HEK293T (cell line): Measurements from ENCODE around the gene MDH2.
"Not testable (repeated sequence)": the region's sequence is repeated elsewhere in the genome, so short reads cannot be mapped to it uniquely, and the experiment has no call there.

Experiments
- CTCF ChIA-PET: fragments of 350-600 bp; formaldehyde crosslinking; extraction: SDS; loops from one replicate; lab custom pipeline; 2021; ENCODE audit warnings: antibody characterized with exemption, inconsistent platforms; lab: Yijun Ruan, JAX
- POLR2A ChIA-PET: fragments of 350-600 bp; formaldehyde crosslinking; extraction: SDS; loops from one replicate; lab custom pipeline; 2020; ENCODE audit warnings: antibody characterized with exemption, inconsistent platforms; lab: Yijun Ruan, JAX
- DNase-seq: peaks from one replicate; pipeline ENCODE4 v3.0.0; 2012; ENCODE audit warnings: mixed read lengths; ENCODE audit errors: extremely low spot score
- ARNT ChIP-seq: fragments of 450-650 bp; IDR thresholded peaks from 2 replicates; pipeline ENCODE4 v1.6.1; 2017; ENCODE audit warnings: mild to moderate bottlenecking
- BHLHE40 ChIP-seq: fragments of 450-650 bp; IDR thresholded peaks from 2 replicates; pipeline ENCODE4 v1.6.1; 2016; ENCODE audit warnings: mild to moderate bottlenecking, moderate library complexity, borderline replicate concordance
- CTBP1 ChIP-seq: fragments of 450-650 bp; IDR thresholded peaks from 2 replicates; pipeline ENCODE4 v1.6.1; 2016; ENCODE audit warnings: borderline replicate concordance
- ELF4 ChIP-seq: fragments of 450-650 bp; IDR thresholded peaks from 2 replicates; pipeline ENCODE4 v1.6.1; 2017; ENCODE audit warnings: antibody characterized with exemption
- FOXA1 ChIP-seq: fragments of 450-650 bp; IDR thresholded peaks from 2 replicates; pipeline ENCODE4 v1.6.1; 2016; ENCODE audit warnings: mild to moderate bottlenecking
- FOXK2 ChIP-seq: fragments of 450-650 bp; IDR thresholded peaks from 2 replicates; pipeline ENCODE4 v1.6.1; 2016; ENCODE audit warnings: mild to moderate bottlenecking
- FOXM1 ChIP-seq: fragments of 450-650 bp; IDR thresholded peaks from 2 replicates; pipeline ENCODE4 v1.6.1; 2017; ENCODE audit warnings: mild to moderate bottlenecking, borderline replicate concordance
- HDGF ChIP-seq: fragments of 450-650 bp; IDR thresholded peaks from 2 replicates; pipeline ENCODE4 v1.6.1; 2017; ENCODE audit warnings: antibody characterized with exemption, borderline replicate concordance
- L3MBTL2 ChIP-seq: fragments of 450-650 bp; conservative IDR thresholded peaks from 2 replicates; pipeline ENCODE4 v1.6.1; 2016; ENCODE audit warnings: mild to moderate bottlenecking
- LEF1 ChIP-seq: fragments of 450-650 bp; IDR thresholded peaks from 2 replicates; pipeline ENCODE4 v1.6.1; 2017; ENCODE audit warnings: mild to moderate bottlenecking, borderline replicate concordance
- NFRKB ChIP-seq: fragments of 450-650 bp; IDR thresholded peaks from 2 replicates; pipeline ENCODE4 v1.6.1; 2016; ENCODE audit warnings: mild to moderate bottlenecking, moderate library complexity
- SP1 ChIP-seq: fragments of 450-650 bp; IDR thresholded peaks from 2 replicates; pipeline ENCODE4 v1.6.1; 2017
- SUZ12 ChIP-seq: fragments of 450-650 bp; IDR thresholded peaks from 2 replicates; pipeline ENCODE4 v1.6.1; 2016; ENCODE audit warnings: mild to moderate bottlenecking
- TARDBP ChIP-seq: fragments of 450-650 bp; IDR thresholded peaks from 2 replicates; pipeline ENCODE4 v1.6.1; 2016
- ZNF384 ChIP-seq: fragments of 450-650 bp; IDR thresholded peaks from 2 replicates; pipeline ENCODE4 v1.6.1; 2016
- TF ChIP-seq, protein P1 (sequence below): fragments of 450-650 bp; IDR thresholded peaks from 2 replicates; pipeline ENCODE4 v1.6.1; 2016

MDH2 gene, protein sequence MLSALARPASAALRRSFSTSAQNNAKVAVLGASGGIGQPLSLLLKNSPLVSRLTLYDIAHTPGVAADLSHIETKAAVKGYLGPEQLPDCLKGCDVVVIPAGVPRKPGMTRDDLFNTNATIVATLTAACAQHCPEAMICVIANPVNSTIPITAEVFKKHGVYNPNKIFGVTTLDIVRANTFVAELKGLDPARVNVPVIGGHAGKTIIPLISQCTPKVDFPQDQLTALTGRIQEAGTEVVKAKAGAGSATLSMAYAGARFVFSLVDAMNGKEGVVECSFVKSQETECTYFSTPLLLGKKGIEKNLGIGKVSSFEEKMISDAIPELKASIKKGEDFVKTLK

DNA sequence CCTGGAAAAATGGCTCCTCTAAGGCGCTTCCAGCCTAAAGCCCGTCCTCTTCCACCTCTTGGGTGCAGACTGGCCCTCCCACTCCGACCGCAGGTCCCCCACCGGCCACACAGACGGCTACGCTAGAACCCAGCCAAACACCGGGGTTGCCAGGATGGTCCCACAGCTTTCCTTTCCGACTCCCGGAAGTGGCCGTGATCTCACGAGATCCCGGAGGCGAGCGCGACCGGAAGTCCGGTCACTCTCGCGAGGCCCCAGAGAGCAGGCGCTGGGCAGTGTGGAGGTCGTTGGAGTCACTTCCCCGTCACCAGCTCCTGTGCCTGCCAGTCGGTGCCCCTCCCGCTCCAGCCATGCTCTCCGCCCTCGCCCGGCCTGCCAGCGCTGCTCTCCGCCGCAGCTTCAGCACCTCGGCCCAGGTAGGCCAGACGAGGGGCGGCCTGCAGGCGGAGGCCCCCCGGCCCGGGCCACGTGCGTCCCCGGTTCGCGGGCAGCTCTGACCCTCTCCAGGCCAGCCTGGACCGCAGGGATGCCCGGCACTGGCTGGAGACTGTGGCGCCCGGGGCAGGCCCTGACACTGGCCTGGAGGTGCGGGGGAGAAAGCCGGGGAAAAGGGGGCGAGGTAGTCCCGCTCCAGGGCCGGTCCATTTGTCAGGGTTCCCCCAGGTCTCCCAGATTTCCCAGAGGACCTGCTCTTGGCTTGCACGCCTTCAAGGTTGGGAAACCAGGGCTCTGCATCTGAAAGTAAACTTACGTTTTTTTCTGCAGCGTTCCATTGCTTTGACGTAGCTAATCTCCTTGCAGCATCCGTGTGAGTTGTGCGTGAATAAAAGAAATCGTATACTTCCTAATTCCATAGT, at the start of gene MDH2, which contains the start of gene STYXL1:
Gene MDH2 (plus strand): TSS at position 296 of the 857 bp plus-strand sequence. CDS start 55 bp downstream, at position 351.
Gene STYXL1 (minus strand): TSS at position 190 of the 857 bp plus-strand sequence. CDS start 17,477 bp downstream, outside the sequence.
- TF ChIP-seq FOXA1: no peak
- TF ChIP-seq L3MBTL2: peak; percentile 67
- no peak for TF ChIP-seq FOXK2
- no peak; the same call in 1 of the 2 replicates for TF ChIP-seq FOXM1
- TF ChIP-seq HDGF: no peak
- TF ChIP-seq ELF4: peak; percentile 97
- TF ChIP-seq SP1: peak; percentile 67; the same call in 1 of the 2 replicates
- TF ChIP-seq, protein P1, sequence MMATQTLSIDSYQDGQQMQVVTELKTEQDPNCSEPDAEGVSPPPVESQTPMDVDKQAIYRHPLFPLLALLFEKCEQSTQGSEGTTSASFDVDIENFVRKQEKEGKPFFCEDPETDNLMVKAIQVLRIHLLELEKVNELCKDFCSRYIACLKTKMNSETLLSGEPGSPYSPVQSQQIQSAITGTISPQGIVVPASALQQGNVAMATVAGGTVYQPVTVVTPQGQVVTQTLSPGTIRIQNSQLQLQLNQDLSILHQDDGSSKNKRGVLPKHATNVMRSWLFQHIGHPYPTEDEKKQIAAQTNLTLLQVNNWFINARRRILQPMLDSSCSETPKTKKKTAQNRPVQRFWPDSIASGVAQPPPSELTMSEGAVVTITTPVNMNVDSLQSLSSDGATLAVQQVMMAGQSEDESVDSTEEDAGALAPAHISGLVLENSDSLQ: peak; percentile 12; the same call in 1 of the 2 replicates
- TF ChIP-seq CTBP1: no peak
- no peak for TF ChIP-seq TARDBP
- TF ChIP-seq SUZ12: no peak
- TF ChIP-seq ARNT: no peak
- TF ChIP-seq LEF1: peak; percentile 14; the same call in 1 of the 2 replicates
- no peak for TF ChIP-seq NFRKB
- no peak for TF ChIP-seq ZNF384
- no peak for TF ChIP-seq BHLHE40
- peak; percentile 98 for DNase-seq
- ChIA-PET POLR2A (interaction anchor here (0.6 to 2.3 kb wide), 23 partner anchors 10 to 297 kb away, joined by 3 to 20 read pairs (median 3); partner anchors contain the start of genes HSPB1, POR and TMEM120A), CTCF (no interaction called here)

DNA sequence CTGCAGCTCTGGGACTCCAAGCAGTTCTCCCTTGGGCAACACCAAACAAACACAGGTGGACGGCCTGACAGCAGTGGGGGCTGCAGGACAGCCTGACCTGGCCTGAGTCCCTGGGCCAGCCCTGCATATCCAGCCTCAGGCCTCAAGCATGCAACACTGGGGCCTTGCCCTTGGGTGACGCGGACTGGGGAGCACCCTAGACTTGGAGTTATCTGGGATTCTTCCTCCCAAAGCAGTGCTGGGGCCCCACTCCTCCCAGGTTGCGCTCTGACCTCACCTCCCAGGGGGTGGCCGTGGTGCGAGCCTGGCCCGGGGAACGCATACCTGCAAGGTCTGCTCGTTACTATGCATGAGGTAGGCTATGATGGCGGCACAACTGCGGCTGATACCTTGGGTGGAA, 47.3 kb upstream of the MDH2 start:
- no peak for DNase-seq
- CTCF ChIA-PET: no interaction called here
- TF ChIP-seq FOXA1 (no peak), CTBP1 (no peak), LEF1 (no peak)
- POLR2A ChIA-PET: no interaction called here

DNA sequence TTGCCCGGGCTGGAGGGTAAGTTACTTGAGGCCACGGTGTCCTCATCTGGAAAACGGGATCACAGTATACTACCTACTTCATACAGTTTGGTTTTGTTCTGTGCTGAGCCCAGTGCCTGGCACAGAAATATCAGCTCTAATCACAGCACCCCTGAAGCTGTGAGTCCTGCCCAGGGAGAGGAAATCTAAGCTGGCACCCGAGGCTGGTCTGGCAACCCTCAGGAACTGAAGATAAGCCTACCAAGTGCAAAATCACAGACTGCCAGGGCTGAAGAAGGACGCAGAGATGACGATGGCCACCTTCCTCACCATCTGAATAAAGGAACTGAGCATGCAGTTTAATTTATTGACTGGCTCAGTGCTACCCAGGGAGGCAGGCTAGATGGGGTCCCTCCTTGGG, 45.8 kb upstream of the MDH2 start:
- DNase-seq: no peak
- POLR2A ChIA-PET: no interaction called here
- TF ChIP-seq LEF1 (no peak), NFRKB (no peak), L3MBTL2 (no peak), FOXM1 (no peak), FOXK2 (no peak), CTBP1 (no peak), BHLHE40 (no peak), FOXA1 (no peak)
- TF ChIP-seq, protein P1: no peak
- CTCF ChIA-PET: no interaction called here

DNA sequence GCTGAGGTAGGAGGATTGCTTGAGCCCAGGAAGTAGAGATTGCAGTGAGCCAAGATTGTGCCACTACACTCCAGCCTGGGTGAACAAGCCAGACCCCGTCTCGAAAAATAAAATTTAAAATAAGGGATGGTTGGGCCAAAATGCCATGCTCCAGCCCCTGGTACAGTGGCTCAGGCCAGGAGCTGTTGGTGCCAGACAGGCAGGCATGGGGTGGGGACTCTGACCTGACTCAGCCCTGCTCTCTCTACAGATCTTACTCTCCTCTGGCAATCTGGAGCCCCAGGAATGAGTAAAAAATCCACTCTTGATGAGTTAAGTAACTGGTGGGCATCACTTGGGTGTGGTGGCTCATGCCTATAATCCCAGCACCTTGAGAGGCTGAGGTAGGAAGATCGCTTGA, 45.1 kb upstream of the MDH2 start:
- ChIA-PET POLR2A (no interaction called here), CTCF (no interaction called here)
- DNase-seq: no peak
- TF ChIP-seq TARDBP: no peak
- no peak for TF ChIP-seq L3MBTL2
- no peak for TF ChIP-seq CTBP1
- TF ChIP-seq, protein P1: no peak
- TF ChIP-seq LEF1: no peak
- TF ChIP-seq FOXM1: no peak
- TF ChIP-seq HDGF: no peak
- TF ChIP-seq NFRKB: no peak
- no peak for TF ChIP-seq ELF4
- no peak for TF ChIP-seq BHLHE40
- no peak for TF ChIP-seq ZNF384
- TF ChIP-seq ARNT: no peak

DNA sequence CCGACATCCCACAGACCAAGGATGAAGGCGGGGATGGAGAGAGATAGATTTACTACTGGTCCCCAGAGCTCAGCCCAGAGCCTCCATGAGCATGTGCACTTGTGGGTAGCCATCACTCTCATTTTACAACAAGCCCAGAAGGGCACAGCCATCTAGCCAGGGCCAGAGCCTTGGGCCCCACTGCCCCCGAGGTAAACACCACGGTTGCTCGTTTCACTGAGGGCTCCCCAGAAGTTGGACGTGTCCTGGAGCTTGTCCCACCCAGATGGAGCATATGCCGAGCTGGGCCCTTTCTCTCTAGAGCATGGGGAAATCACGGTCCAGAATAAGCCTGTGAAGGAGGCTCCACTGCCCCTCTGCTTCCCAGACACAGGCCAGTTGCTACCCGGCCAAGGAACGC, 44.6 kb upstream of the MDH2 start:
- DNase-seq: no peak
- ChIA-PET POLR2A (no interaction called here), CTCF (no interaction called here)
- no peak for TF ChIP-seq SUZ12
- no peak for TF ChIP-seq NFRKB
- TF ChIP-seq, protein P1: no peak
- TF ChIP-seq HDGF: no peak
- no peak for TF ChIP-seq ELF4
- no peak for TF ChIP-seq BHLHE40
- TF ChIP-seq TARDBP: no peak
- TF ChIP-seq ARNT: no peak
- TF ChIP-seq ZNF384: no peak
- no peak for TF ChIP-seq LEF1
- TF ChIP-seq FOXA1: no peak
- no peak for TF ChIP-seq CTBP1
- no peak for TF ChIP-seq FOXM1
- TF ChIP-seq FOXK2: no peak

DNA sequence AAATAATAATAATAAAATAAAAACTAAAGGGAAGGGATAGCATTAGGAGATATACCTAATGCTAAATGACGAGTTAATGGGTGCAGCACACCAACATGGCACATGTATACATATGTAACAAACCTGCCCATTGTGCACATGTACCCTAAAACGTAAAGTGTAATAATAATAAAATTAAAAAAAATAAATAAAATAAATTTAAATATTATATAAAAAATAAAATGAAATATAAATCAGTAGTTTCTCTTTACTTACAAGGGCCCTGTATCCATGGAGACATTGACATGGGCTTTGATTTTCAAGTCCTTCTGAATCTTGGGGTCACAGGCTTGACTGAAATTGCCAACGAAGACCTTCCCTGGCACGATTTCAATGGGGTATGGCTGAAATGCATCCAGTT, 42.9 kb upstream of the MDH2 start:
- CTCF ChIA-PET, POLR2A ChIA-PET, DNase-seq: not testable (repeated sequence)
